ENCODE measurements around the gene KCTD2. TPM values are rescaled to one million over a fixed set of nuclear protein-coding genes. Genes with fewer than 3 reads are reported as not detected.

KCTD2 gene
- polyA plus RNA-seq, 2 of the 4 experiments (the other 2 are of a cell fraction), result 18.8 to 31.3 TPM

DNA sequence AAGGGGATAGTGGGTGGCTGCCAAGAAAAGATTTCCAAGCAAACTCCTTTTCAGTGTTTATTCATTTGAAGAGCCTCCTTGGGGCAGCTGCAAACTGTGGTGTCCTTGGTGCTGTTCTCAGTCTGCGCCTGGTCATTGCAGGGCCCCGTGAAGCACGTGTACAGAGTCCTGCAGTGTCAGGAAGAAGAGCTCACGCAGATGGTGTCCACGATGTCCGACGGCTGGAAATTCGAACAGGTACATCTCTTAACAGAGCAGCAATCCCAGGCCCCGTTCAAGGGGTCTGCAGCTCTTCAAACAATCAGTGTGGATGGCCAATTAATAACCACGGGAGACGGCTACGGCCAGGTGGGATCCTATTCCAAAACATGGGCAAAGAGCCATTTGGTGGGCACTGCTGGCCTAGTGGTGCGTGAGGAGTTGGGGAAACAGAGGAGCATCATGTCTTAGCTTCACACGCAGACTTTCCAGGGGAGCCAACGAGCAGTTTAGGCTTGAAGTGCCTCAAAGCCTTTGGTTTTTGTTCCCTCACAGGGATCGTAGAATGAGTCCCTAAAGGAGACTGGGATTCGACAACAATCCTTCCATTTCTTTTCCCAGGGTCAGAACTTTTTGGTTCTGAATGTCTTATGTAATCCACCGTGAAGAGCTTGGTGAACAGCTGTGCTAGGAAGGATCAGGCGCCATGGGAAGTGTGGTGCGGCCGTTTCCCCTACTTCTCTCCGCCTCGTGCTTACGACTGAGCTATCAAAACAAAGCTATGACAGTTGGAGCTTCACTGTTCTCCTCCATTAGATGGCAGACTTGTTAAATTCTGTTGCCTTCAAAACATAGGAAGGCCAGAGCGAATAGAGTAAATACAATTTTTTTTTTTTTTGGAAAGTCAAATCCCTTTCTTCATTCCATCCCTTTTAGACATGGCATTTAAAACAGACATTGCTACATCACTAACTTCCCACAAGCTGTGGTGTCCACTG is 12.6 kb downstream of the KCTD2 start (continued):
- TF ChIP-seq, protein P1, sequence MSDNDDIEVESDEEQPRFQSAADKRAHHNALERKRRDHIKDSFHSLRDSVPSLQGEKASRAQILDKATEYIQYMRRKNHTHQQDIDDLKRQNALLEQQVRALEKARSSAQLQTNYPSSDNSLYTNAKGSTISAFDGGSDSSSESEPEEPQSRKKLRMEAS (IDR thresholded peaks at IDR 0.05), result peak; percentile 46; the same call in 1 of the 2 replicates
- no peak for TF ChIP-seq KDM1A (IDR thresholded peaks at IDR 0.05; ENCODE audit: low read depth)

DNA sequence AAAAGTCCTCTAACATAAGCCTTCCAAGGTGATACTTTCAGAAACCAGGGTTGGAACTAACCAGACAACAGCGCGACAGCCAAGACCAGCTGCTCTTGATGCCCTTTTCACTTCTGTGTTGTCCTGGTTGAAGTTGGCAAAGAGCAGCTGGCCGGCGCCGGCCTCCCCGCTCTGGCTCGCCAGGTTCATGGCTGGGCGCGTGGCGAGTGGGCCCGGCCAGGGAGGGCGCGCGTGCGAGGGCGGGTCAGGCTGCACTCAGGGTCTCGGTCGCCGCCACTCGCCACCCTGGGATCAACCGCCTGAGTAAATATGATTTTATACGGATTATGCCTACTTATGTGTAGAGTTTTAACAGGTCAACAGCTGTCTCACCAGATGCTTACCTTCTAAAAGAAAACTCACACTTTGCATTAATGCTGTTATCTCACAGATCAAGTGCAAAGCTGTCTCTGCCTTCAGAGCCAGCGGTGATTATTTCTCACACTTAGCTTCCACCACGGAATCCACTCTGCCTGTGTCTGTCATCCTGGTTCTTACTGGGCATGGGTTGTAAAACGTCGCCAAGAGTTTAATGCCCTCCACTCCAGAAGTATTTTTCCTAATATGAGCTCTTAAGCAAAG is 13.5 kb downstream of the KCTD2 start:
- ATAC-seq (no peak), DNase-seq (ENCODE audit: low read depth in 1 of 2, low spot score in 1 of 2) (no peak), FAIRE-seq (no peak)
- ChIA-PET CTCF (interaction anchor here (0.6 to 81.8 kb wide), 28 partner anchors 12 to 352 kb away, joined by 3 to 3429 read pairs (median 6); partner anchors contain the start of genes ARMC7, HID1, MIF4GD and NT5C), POLR2A (interaction anchor here (0.5 to 1.6 kb wide), 9 partner anchors 13 to 201 kb away, joined by 3 to 7 read pairs (median 3); partner anchors contain the start of genes ARMC7, GGA3, JPT1 and KCTD2)
- Histone ChIP-seq H3K4me3 (no peak overlapping the region), H3K4me1 (no peaks in the 10 kb centered on the region), H3K27ac (no peak overlapping the region), H3K9me3 (no peaks in the 10 kb centered on the region), H3K4me2 (no peak overlapping the region)
- 93% methylated on average over 26 of the region's 26 CpGs for WGBS (ENCODE audit: missing lambda C conversion rate)
- TF ChIP-seq NPAS2 (CRISPR knock-in tag; IDR thresholded peaks at IDR 0.05; ENCODE audit: borderline replicate concordance) (no peak), CBX2 (IDR thresholded peaks at IDR 0.05; ENCODE audit: borderline replicate concordance, low read depth) (no peak)
- TF ChIP-seq, protein P2, sequence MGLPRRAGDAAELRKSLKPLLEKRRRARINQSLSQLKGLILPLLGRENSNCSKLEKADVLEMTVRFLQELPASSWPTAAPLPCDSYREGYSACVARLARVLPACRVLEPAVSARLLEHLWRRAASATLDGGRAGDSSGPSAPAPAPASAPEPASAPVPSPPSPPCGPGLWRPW (IDR thresholded peaks at IDR 0.05), result no peak
- TF ChIP-seq, protein P3, sequence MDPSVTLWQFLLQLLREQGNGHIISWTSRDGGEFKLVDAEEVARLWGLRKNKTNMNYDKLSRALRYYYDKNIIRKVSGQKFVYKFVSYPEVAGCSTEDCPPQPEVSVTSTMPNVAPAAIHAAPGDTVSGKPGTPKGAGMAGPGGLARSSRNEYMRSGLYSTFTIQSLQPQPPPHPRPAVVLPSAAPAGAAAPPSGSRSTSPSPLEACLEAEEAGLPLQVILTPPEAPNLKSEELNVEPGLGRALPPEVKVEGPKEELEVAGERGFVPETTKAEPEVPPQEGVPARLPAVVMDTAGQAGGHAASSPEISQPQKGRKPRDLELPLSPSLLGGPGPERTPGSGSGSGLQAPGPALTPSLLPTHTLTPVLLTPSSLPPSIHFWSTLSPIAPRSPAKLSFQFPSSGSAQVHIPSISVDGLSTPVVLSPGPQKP (IDR thresholded peaks at IDR 0.05; ENCODE audit: low read depth, low read length), result no peak

DNA sequence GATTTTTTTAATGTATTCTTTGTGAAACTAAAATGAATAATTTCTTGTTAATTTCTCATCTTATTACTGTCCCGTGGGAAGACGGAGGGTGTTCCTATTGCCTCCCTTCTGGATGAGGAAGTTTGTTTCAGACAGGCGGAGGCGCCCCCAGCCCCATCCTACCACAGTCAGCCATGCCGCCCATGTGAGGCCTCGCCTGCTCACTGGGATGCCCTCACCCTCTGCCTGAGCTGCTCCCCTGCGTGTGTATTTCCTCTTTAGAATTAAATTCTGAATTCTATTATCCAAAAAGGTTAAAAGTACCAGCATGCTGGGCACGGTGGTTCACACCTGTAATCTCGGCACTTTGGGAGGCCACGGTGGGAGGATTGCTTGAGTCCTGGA is 14.0 kb downstream of the KCTD2 start:
- no peak overlapping the region for H3K4me2 ChIP-seq
- H3K4me1 ChIP-seq, result no peaks in the 10 kb centered on the region
- POLR2A ChIA-PET, result interaction anchor here (1.1 kb wide), 1 partner anchor 94 kb away, joined by 4 read pairs; the partner anchor contains the start of gene JPT1
- FAIRE-seq (no peak), ATAC-seq (no peak), DNase-seq (ENCODE audit: low read depth in 1 of 2, low spot score in 1 of 2) (no peak)
- no peak overlapping the region for H3K27ac ChIP-seq
- H3K9me3 ChIP-seq, result no peaks in the 10 kb centered on the region
- no peak for TF ChIP-seq EHF (CRISPR knock-in tag; IDR thresholded peaks at IDR 0.05)
- TF ChIP-seq TP53 (CRISPR knock-in tag; IDR thresholded peaks at IDR 0.05), result no peak
- no peak for TF ChIP-seq HOXA7 (CRISPR knock-in tag; IDR thresholded peaks at IDR 0.05)
- no peak for TF ChIP-seq FOXS1 (CRISPR knock-in tag; IDR thresholded peaks at IDR 0.05)
- TF ChIP-seq FOSL2 (IDR thresholded peaks at IDR 0.05), result no peak
- TF ChIP-seq FOSL2 (CRISPR knock-in tag; IDR thresholded peaks at IDR 0.05), result no peak
- TF ChIP-seq KDM5A (IDR thresholded peaks at IDR 0.05), result no peak
- no peak for TF ChIP-seq CBX8 (IDR thresholded peaks at IDR 0.05)
- no peak for TF ChIP-seq POLR2A (IDR thresholded peaks at IDR 0.05; ENCODE audit: low read length)
- CTCF ChIA-PET, result interaction anchor here (0.6 to 81.8 kb wide), 18 partner anchors 12 to 228 kb away, joined by 3 to 3429 read pairs (median 8); partner anchors contain the start of genes ARMC7, MIF4GD, NT5C and SLC16A5
- no peak overlapping the region for H3K4me3 ChIP-seq
- WGBS (ENCODE audit: missing lambda C conversion rate), result 95% methylated on average over 10 of the region's 10 CpGs

DNA sequence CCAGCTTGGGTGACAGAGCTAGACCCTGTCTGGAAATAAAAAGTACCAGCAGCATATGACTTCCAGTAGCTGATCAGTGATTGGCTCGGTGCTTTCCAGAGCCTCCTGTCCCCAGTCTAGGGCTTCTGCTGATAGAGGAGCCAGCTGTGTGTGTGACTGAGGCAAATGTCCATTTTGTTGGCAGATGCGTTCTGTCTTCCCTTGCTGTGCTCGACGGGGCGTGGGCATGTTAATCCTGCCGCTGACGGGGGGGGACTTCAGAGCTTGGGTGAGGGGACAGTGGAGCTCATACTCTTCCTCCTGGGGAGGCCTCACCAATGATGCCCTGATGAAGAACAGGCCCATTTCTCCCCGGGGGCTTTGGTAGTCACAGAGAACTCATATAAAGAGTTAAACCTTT is 14.6 kb downstream of the KCTD2 start:
- TF ChIP-seq RFX5 (IDR thresholded peaks at IDR 0.05) (no peak), TP53 (CRISPR knock-in tag; IDR thresholded peaks at IDR 0.05) (no peak)
- TF ChIP-seq, protein P4, sequence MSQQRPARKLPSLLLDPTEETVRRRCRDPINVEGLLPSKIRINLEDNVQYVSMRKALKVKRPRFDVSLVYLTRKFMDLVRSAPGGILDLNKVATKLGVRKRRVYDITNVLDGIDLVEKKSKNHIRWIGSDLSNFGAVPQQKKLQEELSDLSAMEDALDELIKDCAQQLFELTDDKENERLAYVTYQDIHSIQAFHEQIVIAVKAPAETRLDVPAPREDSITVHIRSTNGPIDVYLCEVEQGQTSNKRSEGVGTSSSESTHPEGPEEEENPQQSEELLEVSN (IDR thresholded peaks at IDR 0.05; ENCODE audit: borderline replicate concordance, low read depth), result no peak
- FAIRE-seq, result no peak
- CTCF ChIA-PET, result interaction anchor here (0.8 to 81.8 kb wide), 11 partner anchors 13 to 227 kb away, joined by 3 to 3429 read pairs (median 27); partner anchors contain the start of genes ARMC7, MIF4GD, NT5C and SLC16A5
- Histone ChIP-seq H3K27ac (no peak overlapping the region), H3K4me1 (no peaks in the 10 kb centered on the region), H3K4me3 (no peak overlapping the region), H3K9me3 (no peaks in the 10 kb centered on the region), H3K4me2 (no peak overlapping the region)
- WGBS (ENCODE audit: missing lambda C conversion rate), result 96% methylated on average over 8 of the region's 8 CpGs
- ATAC-seq, result no peak
- no peak for DNase-seq (ENCODE audit: low read depth in 1 of 2, low spot score in 1 of 2)
- POLR2A ChIA-PET, result no interaction called here
